Panc1 (cell line): ENCODE results near the gene SAP130. TPM values are rescaled to one million over a fixed set of nuclear protein-coding genes. Genes with fewer than 3 reads are reported as not detected.
A peak's percentile ranks its signal among the peaks of the same experiment; 100 is the strongest.

Source experiments
- ATAC-seq: fragments of 200-7000 bp; cut with Tn5 transposase; 2 replicates; pipeline ENCODE4 v1.9.1; 2020; ENCODE audit warnings: mild to moderate bottlenecking, moderate library complexity
- BruUV-seq: library from RNA; stranded (reverse); fragments of 400-500 nt; replicated peaks from 2 replicates; lab custom pipeline; 2021; lab: Mats Ljungman, UMichigan
- CTCF ChIA-PET: fragments of 300-600 bp; sonication (Branson Sonifier 250); formaldehyde crosslinking; loops from one replicate; lab custom pipeline; 2022; ENCODE audit warnings: antibody characterized with exemption; lab: Charles Lee
- POLR2A ChIA-PET: fragments of 300-600 bp; sonication (Branson Sonifier 250); formaldehyde crosslinking; loops from one replicate; lab custom pipeline; 2022; ENCODE audit warnings: antibody characterized with exemption; lab: Charles Lee
- DNase-seq: peaks from one replicate; pipeline ENCODE4 v3.0.0-alpha.2; 2010; ENCODE audit warnings: low read depth, low spot score
- H3K27ac ChIP-seq: 2 replicates; pipeline ENCODE4 v1.5.1; 2011; ENCODE audit warnings: mild to moderate bottlenecking, low read length, inconsistent platforms
- H3K27me3 ChIP-seq: fragments of 200-500 bp; sonication (Bioruptor generic); 2 replicates; pipeline ENCODE4 v1.6.0; 2014; ENCODE audit warnings: low read length, inconsistent platforms; ENCODE audit not compliant: control insufficient read depth, insufficient read depth
- H3K36me3 ChIP-seq: fragments of 200-500 bp; sonication (Bioruptor generic); 2 replicates; pipeline ENCODE4 v1.5.1; 2014; ENCODE audit warnings: inconsistent platforms, mild to moderate bottlenecking, low read length, moderate library complexity; ENCODE audit not compliant: control insufficient read depth, insufficient read depth
- H3K4me1 ChIP-seq: 2 replicates; pipeline ENCODE4 v1.5.1; 2011; ENCODE audit warnings: inconsistent platforms, mild to moderate bottlenecking, low read length, moderate library complexity; ENCODE audit not compliant: control insufficient read depth, insufficient read depth
- H3K4me3 ChIP-seq, 2 experiments: 2 replicates each; pipeline ENCODE4 v1.5.1; 2011 to 2012; ENCODE audit warnings: low read depth in 2 of 2, low read length in 2 of 2, mild to moderate bottlenecking in 2 of 2, inconsistent platforms in 1 of 2, moderate library complexity in 1 of 2
- H3K9me3 ChIP-seq: fragments of 200-500 bp; sonication (Bioruptor generic); 2 replicates; pipeline ENCODE4 v1.5.1; 2014; ENCODE audit warnings: low read depth, mild to moderate bottlenecking, inconsistent platforms, low read length, moderate library complexity; ENCODE audit not compliant: control insufficient read depth, insufficient read depth
- POLR2AphosphoS5 ChIP-seq: IDR thresholded peaks from 2 replicates; pipeline ENCODE4 v1.6.1; 2012; ENCODE audit warnings: mild to moderate bottlenecking, low read depth, low read length, moderate library complexity
- SIN3A ChIP-seq: IDR thresholded peaks from 2 replicates; pipeline ENCODE4 v1.6.1; 2012; ENCODE audit warnings: low read depth, mild to moderate bottlenecking, low read length, moderate library complexity, borderline replicate concordance; ENCODE audit not compliant: insufficient read depth
- TCF7L2 ChIP-seq: IDR thresholded peaks from 2 replicates; pipeline ENCODE4 v1.6.1; 2011; ENCODE audit warnings: mild to moderate bottlenecking, low read depth, low read length, inconsistent platforms
- in situ Hi-C: cut with HindIII; loops from 2 replicates; pipeline ENCODE4 v1.10.0; 2016; ENCODE audit warnings: low sequenced_read_pairs, low pct_unique_long_range_greater_than_20kb
- intact Hi-C: fragments of 100-400 bp; cut with micrococcal nuclease; formaldehyde crosslinking; loops from one replicate; pipeline ENCODE4 v1.10.0; 2022; ENCODE audit not compliant: unreplicated experiment
- total RNA-seq: library from RNA; stranded (reverse); gene quantifications from one replicate; pipeline ENCODE4 v1.2.1, GENCODE V29; 2021; ENCODE audit not compliant: unreplicated experiment
- TF ChIP-seq, protein P1 (sequence below), 2 experiments: IDR thresholded peaks; 2 replicates each; pipeline ENCODE4 v1.6.1; 2011 to 2012; ENCODE audit warnings: low read depth in 2 of 2, control low read depth in 1 of 2, low read length in 1 of 2, mild to moderate bottlenecking in 1 of 2, moderate library complexity in 1 of 2; ENCODE audit not compliant: insufficient read depth in 1 of 2
- TF ChIP-seq, protein P2 (sequence below): fragments of 450-650 bp; IDR thresholded peaks from 2 replicates; pipeline ENCODE4 v1.5.1; 2017; ENCODE audit warnings: mild to moderate bottlenecking

The SAP130 gene
- total RNA-seq, 1 experiment from 2014 or later = 34.6 TPM

DNA sequence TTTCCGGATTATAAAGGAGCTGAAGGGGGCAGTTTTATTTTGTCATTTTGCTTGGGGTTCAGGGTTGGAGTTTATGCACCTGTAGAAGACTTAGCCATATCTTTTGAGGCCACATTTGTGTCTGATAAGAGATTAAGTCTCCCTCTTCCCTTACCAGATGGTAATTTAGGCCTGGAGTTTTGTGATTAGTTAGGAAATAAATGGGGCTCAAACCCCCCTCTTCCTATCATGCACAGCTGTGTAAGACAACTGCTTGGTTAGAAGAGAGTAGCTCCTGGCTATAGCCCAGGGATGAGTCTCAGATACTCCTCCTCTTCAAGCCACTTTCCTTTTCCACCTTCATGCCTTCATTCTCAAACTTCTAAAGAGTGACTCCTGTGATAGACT, 802 bp upstream of the SAP130 start:
- Histone ChIP-seq H3K4me1 (peaks cover 5% of the 10 kb centered on the region; the same call in 1 of the 2 replicates), H3K4me3 (peak overlapping the region; percentile 69 to 80), H3K27me3 (no peaks in the 10 kb centered on the region), H3K27ac (no peak overlapping the region), H3K36me3 (no peaks in the 10 kb centered on the region; the same call in 1 of the 2 replicates), H3K9me3 (no peaks in the 10 kb centered on the region)
- ATAC-seq = no peak
- BruUV-seq = no TSS peak
- in situ Hi-C loops (no loop called here), intact Hi-C loops (no loop called here)
- no peak for DNase-seq
- ChIA-PET CTCF (no interaction called here), POLR2A (no interaction called here)
- TF ChIP-seq, protein P1, sequence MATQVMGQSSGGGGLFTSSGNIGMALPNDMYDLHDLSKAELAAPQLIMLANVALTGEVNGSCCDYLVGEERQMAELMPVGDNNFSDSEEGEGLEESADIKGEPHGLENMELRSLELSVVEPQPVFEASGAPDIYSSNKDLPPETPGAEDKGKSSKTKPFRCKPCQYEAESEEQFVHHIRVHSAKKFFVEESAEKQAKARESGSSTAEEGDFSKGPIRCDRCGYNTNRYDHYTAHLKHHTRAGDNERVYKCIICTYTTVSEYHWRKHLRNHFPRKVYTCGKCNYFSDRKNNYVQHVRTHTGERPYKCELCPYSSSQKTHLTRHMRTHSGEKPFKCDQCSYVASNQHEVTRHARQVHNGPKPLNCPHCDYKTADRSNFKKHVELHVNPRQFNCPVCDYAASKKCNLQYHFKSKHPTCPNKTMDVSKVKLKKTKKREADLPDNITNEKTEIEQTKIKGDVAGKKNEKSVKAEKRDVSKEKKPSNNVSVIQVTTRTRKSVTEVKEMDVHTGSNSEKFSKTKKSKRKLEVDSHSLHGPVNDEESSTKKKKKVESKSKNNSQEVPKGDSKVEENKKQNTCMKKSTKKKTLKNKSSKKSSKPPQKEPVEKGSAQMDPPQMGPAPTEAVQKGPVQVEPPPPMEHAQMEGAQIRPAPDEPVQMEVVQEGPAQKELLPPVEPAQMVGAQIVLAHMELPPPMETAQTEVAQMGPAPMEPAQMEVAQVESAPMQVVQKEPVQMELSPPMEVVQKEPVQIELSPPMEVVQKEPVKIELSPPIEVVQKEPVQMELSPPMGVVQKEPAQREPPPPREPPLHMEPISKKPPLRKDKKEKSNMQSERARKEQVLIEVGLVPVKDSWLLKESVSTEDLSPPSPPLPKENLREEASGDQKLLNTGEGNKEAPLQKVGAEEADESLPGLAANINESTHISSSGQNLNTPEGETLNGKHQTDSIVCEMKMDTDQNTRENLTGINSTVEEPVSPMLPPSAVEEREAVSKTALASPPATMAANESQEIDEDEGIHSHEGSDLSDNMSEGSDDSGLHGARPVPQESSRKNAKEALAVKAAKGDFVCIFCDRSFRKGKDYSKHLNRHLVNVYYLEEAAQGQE (IDR thresholded peaks at IDR 0.05; ENCODE audit: insufficient read depth in 1 of 2, low read depth in 2 of 2, low read length in 1 of 2) = no peak
- TF ChIP-seq TCF7L2 (no peak), POLR2AphosphoS5 (no peak), SIN3A (no peak)
- TF ChIP-seq, protein P2, sequence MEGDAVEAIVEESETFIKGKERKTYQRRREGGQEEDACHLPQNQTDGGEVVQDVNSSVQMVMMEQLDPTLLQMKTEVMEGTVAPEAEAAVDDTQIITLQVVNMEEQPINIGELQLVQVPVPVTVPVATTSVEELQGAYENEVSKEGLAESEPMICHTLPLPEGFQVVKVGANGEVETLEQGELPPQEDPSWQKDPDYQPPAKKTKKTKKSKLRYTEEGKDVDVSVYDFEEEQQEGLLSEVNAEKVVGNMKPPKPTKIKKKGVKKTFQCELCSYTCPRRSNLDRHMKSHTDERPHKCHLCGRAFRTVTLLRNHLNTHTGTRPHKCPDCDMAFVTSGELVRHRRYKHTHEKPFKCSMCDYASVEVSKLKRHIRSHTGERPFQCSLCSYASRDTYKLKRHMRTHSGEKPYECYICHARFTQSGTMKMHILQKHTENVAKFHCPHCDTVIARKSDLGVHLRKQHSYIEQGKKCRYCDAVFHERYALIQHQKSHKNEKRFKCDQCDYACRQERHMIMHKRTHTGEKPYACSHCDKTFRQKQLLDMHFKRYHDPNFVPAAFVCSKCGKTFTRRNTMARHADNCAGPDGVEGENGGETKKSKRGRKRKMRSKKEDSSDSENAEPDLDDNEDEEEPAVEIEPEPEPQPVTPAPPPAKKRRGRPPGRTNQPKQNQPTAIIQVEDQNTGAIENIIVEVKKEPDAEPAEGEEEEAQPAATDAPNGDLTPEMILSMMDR = no peak

DNA sequence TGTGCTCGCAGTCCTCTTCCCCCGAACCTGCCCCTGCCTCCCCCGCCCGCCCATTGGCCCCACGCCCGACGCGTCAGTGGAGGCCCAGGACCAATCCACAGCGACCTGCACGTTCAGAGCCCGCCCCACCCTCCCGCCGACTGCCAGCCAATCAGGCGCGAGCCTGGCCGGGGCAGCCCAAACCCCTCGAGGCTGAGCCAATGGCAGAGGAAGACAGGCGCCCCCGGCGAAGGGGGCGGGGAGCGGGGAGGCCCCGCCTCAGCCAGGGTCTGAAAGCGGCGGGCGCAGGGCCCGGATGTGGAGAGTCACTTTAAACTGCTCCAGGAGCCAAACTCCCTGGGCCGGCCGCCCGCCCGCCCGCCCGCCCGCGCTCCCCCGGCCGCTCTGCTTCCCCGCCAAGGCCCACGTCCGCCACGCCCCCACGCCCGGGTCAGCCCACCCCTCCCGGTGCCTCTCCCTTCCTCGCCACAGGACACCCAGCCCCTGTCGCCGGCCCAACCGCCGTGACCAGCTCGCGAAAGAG, 520 bp downstream of the SAP130 start:
- no TSS peak for BruUV-seq
- Histone ChIP-seq H3K27me3 (no peaks in the 10 kb centered on the region), H3K9me3 (no peaks in the 10 kb centered on the region), H3K36me3 (no peaks in the 10 kb centered on the region; the same call in 1 of the 2 replicates), H3K4me1 (peaks cover 5% of the 10 kb centered on the region; the same call in 1 of the 2 replicates), H3K27ac (peak overlapping the region; percentile 66; the same call in 1 of the 2 replicates), H3K4me3 (peak overlapping the region; percentile 79 to 80)
- TF ChIP-seq, protein P2 = no peak
- 0 out of 2 replicates have a peak, but pooled peaks have one; percentile 3 for TF ChIP-seq POLR2AphosphoS5
- TF ChIP-seq TCF7L2 = no peak
- 0 out of 2 replicates have a peak, but pooled peaks have one; percentile 54 for TF ChIP-seq SIN3A
- POLR2A ChIA-PET = no interaction called here
- intact Hi-C loops = no loop called here
- ATAC-seq (peak; percentile 92), DNase-seq (peak; percentile 86)
- in situ Hi-C loops = no loop called here
- CTCF ChIA-PET = no interaction called here
